H9 (cell line): ENCODE data around the gene ANKRD17. TPM values are rescaled to one million over a fixed set of nuclear protein-coding genes. Genes with fewer than 3 reads are reported as not detected.
A peak's percentile ranks its signal among the peaks of the same experiment; 100 is the strongest.

Experiments
- DNase-seq: peaks from one replicate; pipeline ENCODE4 v3.0.0-alpha.2; 2017
- H2AFZ ChIP-seq: one replicate; pipeline ENCODE4 v1.6.1; 2013; ENCODE audit warnings: mild to moderate bottlenecking, low read length, control low read depth, moderate library complexity
- H2AK5ac ChIP-seq: 2 replicates; pipeline ENCODE4 v1.6.1; 2013; ENCODE audit warnings: low read length, control low read depth, mixed read lengths; ENCODE audit not compliant: insufficient read length
- H2BK120ac ChIP-seq: one replicate; pipeline ENCODE4 v1.6.1; 2013; ENCODE audit warnings: low read depth, mild to moderate bottlenecking, low read length, control low read depth, inconsistent platforms; ENCODE audit not compliant: poor library complexity, severe bottlenecking
- H2BK12ac ChIP-seq: 2 replicates; pipeline ENCODE4 v1.6.1; 2013; ENCODE audit warnings: low read length, control low read depth, mixed read lengths, low read depth; ENCODE audit not compliant: insufficient read length
- H2BK15ac ChIP-seq: 2 replicates; pipeline ENCODE4 v1.6.1; 2013; ENCODE audit warnings: low read depth, low read length, control low read depth
- H2BK20ac ChIP-seq: one replicate; pipeline ENCODE4 v1.6.1; 2013; ENCODE audit warnings: low read depth, mild to moderate bottlenecking, low read length, control low read depth, inconsistent platforms; ENCODE audit not compliant: poor library complexity, severe bottlenecking
- H2BK5ac ChIP-seq: 2 replicates; pipeline ENCODE4 v1.6.1; 2013; ENCODE audit warnings: low read length, control low read depth, mixed read lengths; ENCODE audit not compliant: insufficient read length
- H3K14ac ChIP-seq: 2 replicates; pipeline ENCODE4 v1.6.1; 2013; ENCODE audit warnings: low read length, control low read depth; ENCODE audit not compliant: insufficient read depth
- H3K18ac ChIP-seq: 2 replicates; pipeline ENCODE4 v1.6.1; 2013; ENCODE audit warnings: low read depth, mild to moderate bottlenecking, mixed read lengths, low read length, control low read depth; ENCODE audit not compliant: insufficient read length
- H3K23ac ChIP-seq: 2 replicates; pipeline ENCODE4 v1.6.1; 2013; ENCODE audit warnings: low read length, control low read depth, mixed read lengths, low read depth; ENCODE audit not compliant: insufficient read length
- H3K23me2 ChIP-seq: 2 replicates; pipeline ENCODE4 v1.6.1; 2013; ENCODE audit warnings: low read depth, mild to moderate bottlenecking, mixed read lengths, low read length, control low read depth; ENCODE audit not compliant: insufficient read length, poor library complexity, severe bottlenecking
- H3K27ac ChIP-seq: 2 replicates; pipeline ENCODE4 v1.5.1; 2013; ENCODE audit warnings: low read length, control low read depth, mixed read lengths, low read depth; ENCODE audit not compliant: insufficient read length
- H3K27me3 ChIP-seq: 2 replicates; pipeline ENCODE4 v1.6.1; 2013; ENCODE audit warnings: low read length, control low read depth, inconsistent platforms; ENCODE audit not compliant: insufficient read depth
- H3K4ac ChIP-seq: 2 replicates; pipeline ENCODE4 v1.6.1; 2013; ENCODE audit warnings: low read depth, mild to moderate bottlenecking, control low read depth, inconsistent platforms, low read length, moderate library complexity
- H3K4me1 ChIP-seq: 2 replicates; pipeline ENCODE4 v1.6.1; 2013; ENCODE audit warnings: low read length, control low read depth, inconsistent platforms; ENCODE audit not compliant: insufficient read depth
- H3K4me2 ChIP-seq: 2 replicates; pipeline ENCODE4 v1.6.1; 2013; ENCODE audit warnings: low read length, control low read depth, mixed read lengths; ENCODE audit not compliant: insufficient read length, insufficient read depth
- H3K56ac ChIP-seq: 2 replicates; pipeline ENCODE4 v1.6.1; 2013; ENCODE audit warnings: low read depth, mild to moderate bottlenecking, mixed read lengths, low read length, control low read depth; ENCODE audit not compliant: insufficient read length
- H3K79me1 ChIP-seq: 2 replicates; pipeline ENCODE4 v1.6.1; 2013; ENCODE audit warnings: low read depth, mild to moderate bottlenecking, moderate library complexity, low read length, control low read depth, inconsistent platforms; ENCODE audit not compliant: insufficient read depth, poor library complexity, severe bottlenecking
- H3K79me2 ChIP-seq: 2 replicates; pipeline ENCODE4 v1.6.1; 2013; ENCODE audit warnings: low read length, control low read depth, inconsistent platforms; ENCODE audit not compliant: insufficient read depth
- H3K9ac ChIP-seq: 2 replicates; pipeline ENCODE4 v1.6.1; 2013; ENCODE audit warnings: low read length, control low read depth, mixed read lengths; ENCODE audit not compliant: insufficient read length; ENCODE audit errors: extremely low read depth
- H3K9me3 ChIP-seq: one replicate; pipeline ENCODE4 v1.6.1; 2013; ENCODE audit warnings: low read depth, low read length, inconsistent platforms; ENCODE audit not compliant: control insufficient read depth
- H3T11ph ChIP-seq: one replicate; pipeline ENCODE4 v1.6.1; 2013; ENCODE audit warnings: mild to moderate bottlenecking, low read length, control low read depth, inconsistent platforms
- H4K20me1 ChIP-seq: one replicate; pipeline ENCODE4 v1.6.1; 2013; ENCODE audit not compliant: control insufficient read depth, insufficient read length, insufficient read depth
- H4K5ac ChIP-seq: 2 replicates; pipeline ENCODE4 v1.6.1; 2013; ENCODE audit warnings: low read depth, mild to moderate bottlenecking, mixed read lengths, low read length, control low read depth; ENCODE audit not compliant: insufficient read length
- H4K8ac ChIP-seq: replicated peaks from 2 replicates; pipeline ENCODE4 v1.6.1; 2013; ENCODE audit warnings: low read length, control low read depth, mixed read lengths, low read depth; ENCODE audit not compliant: insufficient read length
- H4K91ac ChIP-seq: 2 replicates; pipeline ENCODE4 v1.6.1; 2013; ENCODE audit warnings: low read depth, mild to moderate bottlenecking, moderate library complexity, mixed read lengths, low read length, control low read depth; ENCODE audit not compliant: insufficient read length
- H3K27ac Mint-ChIP-seq, 3 experiments: 2 replicates in 2 of 3; 3 replicates in 1 of 3; pipeline ENCODE4 v1.8.0; 2020 to 2021; ENCODE audit warnings: mixed read lengths in 3 of 3, mild to moderate bottlenecking in 1 of 3, moderate library complexity in 1 of 3
- H3K27me3 Mint-ChIP-seq: 2 replicates; pipeline ENCODE4 v1.8.0; 2021; ENCODE audit warnings: low read depth, mild to moderate bottlenecking, moderate library complexity, mixed read lengths
- H3K36me3 Mint-ChIP-seq, 3 experiments: 2 replicates in 2 of 3; 3 replicates in 1 of 3; pipeline ENCODE4 v1.8.0; 2020 to 2021; ENCODE audit warnings: low read depth in 3 of 3, mixed read lengths in 3 of 3; ENCODE audit not compliant: insufficient read depth in 1 of 3
- H3K4me1 Mint-ChIP-seq, 2 experiments: 2 replicates each; pipeline ENCODE4 v1.8.0; 2020; ENCODE audit warnings: mixed read lengths in 2 of 2
- H3K4me3 Mint-ChIP-seq, 2 experiments: 2 replicates in 1 of 2; 3 replicates in 1 of 2; pipeline ENCODE4 v1.8.0; 2020 to 2021; ENCODE audit warnings: mild to moderate bottlenecking in 2 of 2, mixed read lengths in 2 of 2, moderate library complexity in 1 of 2
- H3K9me3 Mint-ChIP-seq, 2 experiments: 2 replicates in 1 of 2; 3 replicates in 1 of 2; pipeline ENCODE4 v1.8.0; 2020; ENCODE audit warnings: mild to moderate bottlenecking in 2 of 2, mixed read lengths in 2 of 2, moderate library complexity in 1 of 2
- WGBS: extraction: QIAGEN DNeasy Blood & Tissue Kit; methylation state at CpG from one replicate; pipeline ENCODE4 v1.1.7; 2013; ENCODE audit warnings: missing lambda C conversion rate, low lambda C conversion rate, mixed read lengths; ENCODE audit not compliant: insufficient read length; ENCODE audit errors: extremely low coverage; 5-methylcytosine and 5-hydroxymethylcytosine counted together
- total RNA-seq: library from RNA; stranded (reverse); gene quantifications from 2 replicates; pipeline ENCODE4 v1.2.1, GENCODE V29; 2021
- TF ChIP-seq, protein P1 (sequence below): fragments of 200-600 bp; sonication (generic); conservative IDR thresholded peaks from 3 replicates; pipeline ENCODE4 v1.8.0; 2021; ENCODE audit warnings: antibody characterized with exemption, mild to moderate bottlenecking

The ANKRD17 gene
- total RNA-seq, 1 experiment from 2014 or later, result 82.4 TPM

DNA sequence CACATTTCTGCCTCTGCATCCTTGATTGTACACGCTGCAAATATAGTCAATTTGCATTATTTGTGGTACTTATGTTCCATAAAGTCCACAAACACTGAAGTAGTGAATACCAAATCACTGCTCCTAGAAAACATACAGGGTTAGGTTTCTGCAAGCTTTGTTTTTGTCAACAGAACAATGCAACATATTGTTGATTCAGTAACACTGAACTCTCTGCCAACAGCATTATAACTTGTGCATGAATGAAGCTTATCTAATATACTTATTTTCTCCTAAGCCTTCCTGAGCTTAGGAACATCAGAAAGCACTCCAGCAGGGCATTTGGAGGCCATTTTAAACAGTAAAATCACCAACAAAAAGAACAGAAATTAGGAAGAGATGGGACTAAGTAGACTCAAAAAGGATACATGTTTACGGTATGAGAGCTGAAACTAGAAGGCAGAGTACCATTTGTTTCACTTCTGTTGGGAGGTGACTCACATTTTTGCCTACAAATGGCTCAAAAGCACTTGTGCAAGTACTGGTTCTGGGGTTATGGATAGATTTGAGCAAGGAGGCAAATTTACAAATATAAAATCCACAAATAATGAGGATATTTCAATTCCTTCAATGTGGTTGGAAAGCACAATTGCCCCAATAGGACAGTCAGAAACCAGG lies 203.2 kb downstream of the ANKRD17 start:
- H3K9me3 ChIP-seq, result no peaks in the 10 kb centered on the region
- H3K4ac ChIP-seq, result no peak overlapping the region
- Mint-ChIP-seq H3K4me3 (no peak overlapping the region; a peak in 1 of 5 replicates), H3K4me1 (peaks cover 29 to 33% of the 10 kb centered on the region in 2 experiments), H3K36me3 (peaks cover 10 to 43% (median 33%) of the 10 kb centered on the region in 3 experiments; a peak in 6 of 7 replicates), H3K27me3 (no peaks in the 10 kb centered on the region), H3K9me3 (no peaks in the 10 kb centered on the region), H3K27ac (peak overlapping the region in 2 of 3 experiments; percentile 61 to 93; a peak in 4 of 7 replicates)
- H4K8ac ChIP-seq, result no peak overlapping the region
- no peak overlapping the region for H2BK20ac ChIP-seq
- H3K4me1 ChIP-seq, result peaks cover 13% of the 10 kb centered on the region; the same call in 1 of the 2 replicates
- H3K18ac ChIP-seq, result no peak overlapping the region
- no CpG with 5 or more reads among the region's 2 CpGs for WGBS
- no peak overlapping the region for H3K56ac ChIP-seq
- no peak overlapping the region for H2BK5ac ChIP-seq
- no peak overlapping the region for H4K5ac ChIP-seq
- no peak overlapping the region for H4K91ac ChIP-seq
- H2AFZ ChIP-seq, result no peak overlapping the region
- no peak for DNase-seq
- no peaks in the 10 kb centered on the region for H3K27me3 ChIP-seq
- H3K79me2 ChIP-seq, result no peaks in the 10 kb centered on the region
- no peaks in the 10 kb centered on the region for H3K23me2 ChIP-seq
- no peak overlapping the region for H2BK120ac ChIP-seq
- no peaks in the 10 kb centered on the region for H3K79me1 ChIP-seq
- H3K4me2 ChIP-seq, result no peak overlapping the region
- no peak overlapping the region for H2BK15ac ChIP-seq
- H2BK12ac ChIP-seq, result no peak overlapping the region
- no peak overlapping the region for H2AK5ac ChIP-seq
- no peak overlapping the region for H3T11ph ChIP-seq
- no peaks in the 10 kb centered on the region for H4K20me1 ChIP-seq
- H3K9ac ChIP-seq, result no peak overlapping the region
- no peak overlapping the region for H3K23ac ChIP-seq
- TF ChIP-seq, protein P1, sequence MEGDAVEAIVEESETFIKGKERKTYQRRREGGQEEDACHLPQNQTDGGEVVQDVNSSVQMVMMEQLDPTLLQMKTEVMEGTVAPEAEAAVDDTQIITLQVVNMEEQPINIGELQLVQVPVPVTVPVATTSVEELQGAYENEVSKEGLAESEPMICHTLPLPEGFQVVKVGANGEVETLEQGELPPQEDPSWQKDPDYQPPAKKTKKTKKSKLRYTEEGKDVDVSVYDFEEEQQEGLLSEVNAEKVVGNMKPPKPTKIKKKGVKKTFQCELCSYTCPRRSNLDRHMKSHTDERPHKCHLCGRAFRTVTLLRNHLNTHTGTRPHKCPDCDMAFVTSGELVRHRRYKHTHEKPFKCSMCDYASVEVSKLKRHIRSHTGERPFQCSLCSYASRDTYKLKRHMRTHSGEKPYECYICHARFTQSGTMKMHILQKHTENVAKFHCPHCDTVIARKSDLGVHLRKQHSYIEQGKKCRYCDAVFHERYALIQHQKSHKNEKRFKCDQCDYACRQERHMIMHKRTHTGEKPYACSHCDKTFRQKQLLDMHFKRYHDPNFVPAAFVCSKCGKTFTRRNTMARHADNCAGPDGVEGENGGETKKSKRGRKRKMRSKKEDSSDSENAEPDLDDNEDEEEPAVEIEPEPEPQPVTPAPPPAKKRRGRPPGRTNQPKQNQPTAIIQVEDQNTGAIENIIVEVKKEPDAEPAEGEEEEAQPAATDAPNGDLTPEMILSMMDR, result no peak
- H3K27ac ChIP-seq, result peak overlapping the region; percentile 2
- no peak overlapping the region for H3K14ac ChIP-seq
